ENCODE data around the gene SEMA4A. TPM values are rescaled to one million over a fixed set of nuclear protein-coding genes. Genes with fewer than 3 reads are reported as not detected.

The SEMA4A gene
- total RNA-seq, 1 donor from 2014 or later = 0.66 TPM

- TF ChIP-seq EZH2 (IDR thresholded peaks at IDR 0.05; ENCODE audit: insufficient read depth, low read length) (no peak), CTCF (IDR thresholded peaks at IDR 0.05; ENCODE audit: insufficient read depth, low read depth, low read length) (no peak)
- Mint-ChIP-seq H3K27ac (ENCODE audit: unreplicated experiment) (no peak overlapping the region), H3K4me3 (ENCODE audit: unreplicated experiment) (no peak overlapping the region), H3K9me3 (ENCODE audit: unreplicated experiment) (no peaks in the 10 kb centered on the region), H3K36me3 (ENCODE audit: low read depth, unreplicated experiment) (no peaks in the 10 kb centered on the region), H3K4me1 (ENCODE audit: low read depth, unreplicated experiment) (peaks cover 5% of the 10 kb centered on the region), H3K27me3 (ENCODE audit: low read depth, unreplicated experiment) (peaks cover 24% of the 10 kb centered on the region)
- Histone ChIP-seq H3K27me3 (ENCODE audit: insufficient read depth, low read length) (peaks cover 3% of the 10 kb centered on the region), H3K9ac (ENCODE audit: low read length) (no peak overlapping the region), H3K36me3 (ENCODE audit: insufficient read depth, low read length) (no peaks in the 10 kb centered on the region), H3K4me1 (ENCODE audit: insufficient read depth, low read length) (peaks cover 11% of the 10 kb centered on the region), H3K9me3 (ENCODE audit: insufficient read depth, low read depth, low read length) (no peaks in the 10 kb centered on the region), H3K4me3 (ENCODE audit: insufficient read depth, low read depth, low read length) (no peak overlapping the region), H3K27ac (ENCODE audit: low read depth, low read length) (no peak overlapping the region), H3K4me2 (ENCODE audit: low read length) (no peak overlapping the region), H2AFZ (ENCODE audit: low read depth, low read length) (peak overlapping the region; percentile 15), H3K79me2 (ENCODE audit: insufficient read depth, low read length) (no peaks in the 10 kb centered on the region), H4K20me1 (ENCODE audit: insufficient read depth, low read length) (no peaks in the 10 kb centered on the region)
- DNase-seq (ENCODE audit: low read depth) = no peak
- FAIRE-seq = no peak
These were observed 2.5 kb downstream of the SEMA4A start for GRCh38 chr1:156155756-156156510.

DNA sequence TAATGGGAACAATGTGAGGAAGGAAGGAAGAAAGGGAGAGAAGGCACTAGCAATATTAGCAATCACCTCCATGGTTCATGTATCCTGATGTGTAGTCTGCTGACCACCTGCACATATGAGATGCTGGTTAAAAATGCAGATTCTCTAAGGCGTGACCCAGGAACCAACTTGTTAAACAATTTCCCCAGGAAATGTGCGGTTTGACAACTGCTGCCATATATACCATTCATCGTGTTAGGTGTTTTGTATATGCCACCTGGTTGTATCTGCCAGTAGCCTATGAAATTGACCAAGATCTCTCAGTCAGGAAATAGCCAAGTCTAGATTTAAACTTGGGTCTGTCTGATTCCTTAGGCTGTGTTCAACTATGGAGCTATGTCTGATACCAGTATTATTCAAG is 4.1 kb downstream of the SEMA4A start:
- Histone ChIP-seq H3K9ac (ENCODE audit: low read length) (no peak overlapping the region), H4K20me1 (ENCODE audit: insufficient read depth, low read length) (no peaks in the 10 kb centered on the region), H3K4me2 (ENCODE audit: low read length) (no peak overlapping the region), H3K9me3 (ENCODE audit: insufficient read depth, low read depth, low read length) (no peaks in the 10 kb centered on the region), H3K4me1 (ENCODE audit: insufficient read depth, low read length) (peaks cover 11% of the 10 kb centered on the region), H2AFZ (ENCODE audit: low read depth, low read length) (no peak overlapping the region), H3K36me3 (ENCODE audit: insufficient read depth, low read length) (no peaks in the 10 kb centered on the region), H3K79me2 (ENCODE audit: insufficient read depth, low read length) (no peaks in the 10 kb centered on the region), H3K4me3 (ENCODE audit: insufficient read depth, low read depth, low read length) (no peak overlapping the region), H3K27me3 (ENCODE audit: insufficient read depth, low read length) (peaks cover 3% of the 10 kb centered on the region), H3K27ac (ENCODE audit: low read depth, low read length) (no peak overlapping the region)
- FAIRE-seq (no peak), DNase-seq (ENCODE audit: low read depth) (no peak)
- TF ChIP-seq CTCF (IDR thresholded peaks at IDR 0.05; ENCODE audit: insufficient read depth, low read depth, low read length) = no peak
- no peak for TF ChIP-seq EZH2 (IDR thresholded peaks at IDR 0.05; ENCODE audit: insufficient read depth, low read length)
- no peaks in the 10 kb centered on the region for H3K36me3 Mint-ChIP-seq (ENCODE audit: low read depth, unreplicated experiment)
- no peak overlapping the region for H3K4me3 Mint-ChIP-seq (ENCODE audit: unreplicated experiment)
- H3K9me3 Mint-ChIP-seq (ENCODE audit: unreplicated experiment) = no peaks in the 10 kb centered on the region
- H3K27ac Mint-ChIP-seq (ENCODE audit: unreplicated experiment) = no peak overlapping the region
- H3K4me1 Mint-ChIP-seq (ENCODE audit: low read depth, unreplicated experiment) = peaks cover 5% of the 10 kb centered on the region
- peaks cover 20% of the 10 kb centered on the region for H3K27me3 Mint-ChIP-seq (ENCODE audit: low read depth, unreplicated experiment)

DNA sequence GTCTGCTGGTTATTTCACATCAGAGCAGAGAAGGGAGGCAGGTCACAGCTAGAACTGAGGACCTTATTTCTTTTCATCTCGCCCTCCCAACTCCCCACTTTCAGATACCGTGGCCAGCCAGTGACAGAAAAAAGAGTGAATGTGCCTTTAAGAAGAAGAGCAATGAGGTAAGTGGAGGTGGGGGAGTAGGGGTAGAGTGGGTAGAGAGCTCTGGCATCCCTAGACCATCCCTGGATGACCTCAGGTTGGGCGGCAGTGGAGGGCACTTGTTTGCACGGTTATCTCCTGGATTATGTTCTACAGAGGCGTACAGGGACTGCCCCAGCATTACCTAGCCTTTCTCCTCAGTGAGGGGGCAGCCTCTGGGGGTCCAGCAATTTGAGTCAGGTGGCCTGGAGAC is 4.6 kb downstream of the SEMA4A start:
- Mint-ChIP-seq H3K4me1 (ENCODE audit: low read depth, unreplicated experiment) (peaks cover 5% of the 10 kb centered on the region), H3K9me3 (ENCODE audit: unreplicated experiment) (no peaks in the 10 kb centered on the region), H3K27me3 (ENCODE audit: low read depth, unreplicated experiment) (peaks cover 20% of the 10 kb centered on the region), H3K36me3 (ENCODE audit: low read depth, unreplicated experiment) (no peaks in the 10 kb centered on the region), H3K27ac (ENCODE audit: unreplicated experiment) (no peak overlapping the region), H3K4me3 (ENCODE audit: unreplicated experiment) (no peak overlapping the region)
- no peak overlapping the region for H3K4me3 ChIP-seq (ENCODE audit: insufficient read depth, low read depth, low read length)
- H3K79me2 ChIP-seq (ENCODE audit: insufficient read depth, low read length) = no peaks in the 10 kb centered on the region
- H3K27ac ChIP-seq (ENCODE audit: low read depth, low read length) = no peak overlapping the region
- DNase-seq (ENCODE audit: low read depth) (no peak), FAIRE-seq (no peak)
- no peak overlapping the region for H3K4me2 ChIP-seq (ENCODE audit: low read length)
- H2AFZ ChIP-seq (ENCODE audit: low read depth, low read length) = no peak overlapping the region
- H3K9ac ChIP-seq (ENCODE audit: low read length) = no peak overlapping the region
- peaks cover 3% of the 10 kb centered on the region for H3K27me3 ChIP-seq (ENCODE audit: insufficient read depth, low read length)
- peaks cover 11% of the 10 kb centered on the region for H3K4me1 ChIP-seq (ENCODE audit: insufficient read depth, low read length)
- no peaks in the 10 kb centered on the region for H3K36me3 ChIP-seq (ENCODE audit: insufficient read depth, low read length)
- H3K9me3 ChIP-seq (ENCODE audit: insufficient read depth, low read depth, low read length) = no peaks in the 10 kb centered on the region
- H4K20me1 ChIP-seq (ENCODE audit: insufficient read depth, low read length) = no peaks in the 10 kb centered on the region
- TF ChIP-seq CTCF (IDR thresholded peaks at IDR 0.05; ENCODE audit: insufficient read depth, low read depth, low read length) (no peak), EZH2 (IDR thresholded peaks at IDR 0.05; ENCODE audit: insufficient read depth, low read length) (no peak)

Data from astrocyte (in vitro differentiated cells and primary cell).